ENCODE measurements around the gene CYP26C1.
A peak's percentile ranks its signal among the peaks of the same experiment; 100 is the strongest.

The CYP26C1 gene

GRCh38 chr10:93065675-93066543 lies 5.3 kb downstream of the CYP26C1 start:
- no peak overlapping the region for H3K9ac ChIP-seq (ENCODE audit: low read length)
- H3K4me3 ChIP-seq (ENCODE audit: low read length) = peak overlapping the region; percentile 41
- H3K27me3 ChIP-seq (ENCODE audit: control insufficient read depth, insufficient read depth, low read length) = peaks cover 100% of the 10 kb centered on the region
- H3K36me3 ChIP-seq (ENCODE audit: control insufficient read depth, low read depth, low read length) = no peaks in the 10 kb centered on the region
- H3K4me1 ChIP-seq (ENCODE audit: control insufficient read depth, low read depth, low read length) = peaks cover 10% of the 10 kb centered on the region
- H3K9me3 ChIP-seq (ENCODE audit: control insufficient read depth, low read depth, low read length) = no peaks in the 10 kb centered on the region
- H3K27ac ChIP-seq (ENCODE audit: low read length) = no peak overlapping the region

GRCh38 chr10:93066544-93066913 lies 5.9 kb downstream of the CYP26C1 start:
- Histone ChIP-seq H3K4me3 (ENCODE audit: low read length) (peak overlapping the region; percentile 16), H3K27ac (ENCODE audit: low read length) (no peak overlapping the region), H3K9ac (ENCODE audit: low read length) (no peak overlapping the region), H3K27me3 (ENCODE audit: control insufficient read depth, insufficient read depth, low read length) (peaks cover 100% of the 10 kb centered on the region), H3K36me3 (ENCODE audit: control insufficient read depth, low read depth, low read length) (no peaks in the 10 kb centered on the region), H3K9me3 (ENCODE audit: control insufficient read depth, low read depth, low read length) (no peaks in the 10 kb centered on the region), H3K4me1 (ENCODE audit: control insufficient read depth, low read depth, low read length) (peaks cover 10% of the 10 kb centered on the region)

GRCh38 chr10:93067443-93068365 lies 7.1 kb downstream of the CYP26C1 start:
- H3K4me1 ChIP-seq (ENCODE audit: control insufficient read depth, low read depth, low read length) = peaks cover 17% of the 10 kb centered on the region
- no peak overlapping the region for H3K9ac ChIP-seq (ENCODE audit: low read length)
- peak overlapping the region; percentile 42 for H3K4me3 ChIP-seq (ENCODE audit: low read length)
- H3K27ac ChIP-seq (ENCODE audit: low read length) = no peak overlapping the region
- no peaks in the 10 kb centered on the region for H3K9me3 ChIP-seq (ENCODE audit: control insufficient read depth, low read depth, low read length)
- peaks cover 100% of the 10 kb centered on the region for H3K27me3 ChIP-seq (ENCODE audit: control insufficient read depth, insufficient read depth, low read length)
- H3K36me3 ChIP-seq (ENCODE audit: control insufficient read depth, low read depth, low read length) = no peaks in the 10 kb centered on the region

GRCh38 chr10:93068411-93069244 lies 8.0 kb downstream of the CYP26C1 start:
- no peak overlapping the region for H3K9ac ChIP-seq (ENCODE audit: low read length)
- no peaks in the 10 kb centered on the region for H3K9me3 ChIP-seq (ENCODE audit: control insufficient read depth, low read depth, low read length)
- H3K27ac ChIP-seq (ENCODE audit: low read length) = no peak overlapping the region
- peaks cover 18% of the 10 kb centered on the region for H3K4me1 ChIP-seq (ENCODE audit: control insufficient read depth, low read depth, low read length)
- peak overlapping the region; percentile 42 for H3K4me3 ChIP-seq (ENCODE audit: low read length)
- peaks cover 100% of the 10 kb centered on the region for H3K27me3 ChIP-seq (ENCODE audit: control insufficient read depth, insufficient read depth, low read length)
- no peaks in the 10 kb centered on the region for H3K36me3 ChIP-seq (ENCODE audit: control insufficient read depth, low read depth, low read length)

GRCh38 chr10:93069245-93069561 lies 8.6 kb downstream of the CYP26C1 start:
- Histone ChIP-seq H3K27ac (ENCODE audit: low read length) (no peak overlapping the region), H3K36me3 (ENCODE audit: control insufficient read depth, low read depth, low read length) (no peaks in the 10 kb centered on the region), H3K27me3 (ENCODE audit: control insufficient read depth, insufficient read depth, low read length) (peaks cover 100% of the 10 kb centered on the region), H3K4me3 (ENCODE audit: low read length) (no peak overlapping the region), H3K9ac (ENCODE audit: low read length) (no peak overlapping the region), H3K9me3 (ENCODE audit: control insufficient read depth, low read depth, low read length) (no peaks in the 10 kb centered on the region), H3K4me1 (ENCODE audit: control insufficient read depth, low read depth, low read length) (peaks cover 18% of the 10 kb centered on the region)

GRCh38 chr10:93070378-93071176 lies 10.0 kb downstream of the CYP26C1 start:
- H3K4me1 ChIP-seq (ENCODE audit: control insufficient read depth, low read depth, low read length) = peaks cover 14% of the 10 kb centered on the region

GRCh38 chr10:93071177-93071472 lies 10.5 kb downstream of the CYP26C1 start:
- H3K27me3 ChIP-seq (ENCODE audit: control insufficient read depth, insufficient read depth, low read length) = peaks cover 100% of the 10 kb centered on the region
- no peaks in the 10 kb centered on the region for H3K9me3 ChIP-seq (ENCODE audit: control insufficient read depth, low read depth, low read length)
- no peaks in the 10 kb centered on the region for H3K36me3 ChIP-seq (ENCODE audit: control insufficient read depth, low read depth, low read length)
- peaks cover 13% of the 10 kb centered on the region for H3K4me1 ChIP-seq (ENCODE audit: control insufficient read depth, low read depth, low read length)
- no peak overlapping the region for H3K27ac ChIP-seq (ENCODE audit: low read length)
- H3K9ac ChIP-seq (ENCODE audit: low read length) = no peak overlapping the region
- H3K4me3 ChIP-seq (ENCODE audit: low read length) = no peak overlapping the region

More at GRCh38 chr10:93070378-93071176, 10.0 kb downstream of the CYP26C1 start:
- no peaks in the 10 kb centered on the region for H3K36me3 ChIP-seq (ENCODE audit: control insufficient read depth, low read depth, low read length)
- no peak overlapping the region for H3K4me3 ChIP-seq (ENCODE audit: low read length)
- H3K9me3 ChIP-seq (ENCODE audit: control insufficient read depth, low read depth, low read length) = no peaks in the 10 kb centered on the region
- no peak overlapping the region for H3K9ac ChIP-seq (ENCODE audit: low read length)
- H3K27ac ChIP-seq (ENCODE audit: low read length) = no peak overlapping the region
- H3K27me3 ChIP-seq (ENCODE audit: control insufficient read depth, insufficient read depth, low read length) = peaks cover 100% of the 10 kb centered on the region

GRCh38 chr10:93071674-93072224 lies 11.2 kb downstream of the CYP26C1 start:
- Histone ChIP-seq H3K27ac (ENCODE audit: low read length) (no peak overlapping the region), H3K36me3 (ENCODE audit: control insufficient read depth, low read depth, low read length) (no peaks in the 10 kb centered on the region), H3K9me3 (ENCODE audit: control insufficient read depth, low read depth, low read length) (no peaks in the 10 kb centered on the region), H3K9ac (ENCODE audit: low read length) (no peak overlapping the region), H3K27me3 (ENCODE audit: control insufficient read depth, insufficient read depth, low read length) (peaks cover 100% of the 10 kb centered on the region), H3K4me1 (ENCODE audit: control insufficient read depth, low read depth, low read length) (peaks cover 17% of the 10 kb centered on the region), H3K4me3 (ENCODE audit: low read length) (peak overlapping the region; percentile 63)

GRCh38 chr10:93072225-93072712 lies 11.7 kb downstream of the CYP26C1 start:
- peak overlapping the region; percentile 63 for H3K4me3 ChIP-seq (ENCODE audit: low read length)
- peaks cover 99% of the 10 kb centered on the region for H3K27me3 ChIP-seq (ENCODE audit: control insufficient read depth, insufficient read depth, low read length)
- H3K9ac ChIP-seq (ENCODE audit: low read length) = no peak overlapping the region
- H3K36me3 ChIP-seq (ENCODE audit: control insufficient read depth, low read depth, low read length) = no peaks in the 10 kb centered on the region
- H3K9me3 ChIP-seq (ENCODE audit: control insufficient read depth, low read depth, low read length) = no peaks in the 10 kb centered on the region
- H3K27ac ChIP-seq (ENCODE audit: low read length) = no peak overlapping the region
- H3K4me1 ChIP-seq (ENCODE audit: control insufficient read depth, low read depth, low read length) = peaks cover 17% of the 10 kb centered on the region

- Histone ChIP-seq H3K36me3 (ENCODE audit: control insufficient read depth, low read depth, low read length) (no peaks in the 10 kb centered on the region), H3K4me3 (ENCODE audit: low read length) (peak overlapping the region; percentile 63), H3K4me1 (ENCODE audit: control insufficient read depth, low read depth, low read length) (peaks cover 14% of the 10 kb centered on the region), H3K27ac (ENCODE audit: low read length) (no peak overlapping the region), H3K9me3 (ENCODE audit: control insufficient read depth, low read depth, low read length) (no peaks in the 10 kb centered on the region), H3K27me3 (ENCODE audit: control insufficient read depth, insufficient read depth, low read length) (peaks cover 98% of the 10 kb centered on the region), H3K9ac (ENCODE audit: low read length) (no peak overlapping the region)
Observed at GRCh38 chr10:93072713-93073538, 12.3 kb downstream of the CYP26C1 start.
